ENCODE results near the gene NLK. TPM values are rescaled to one million over a fixed set of nuclear protein-coding genes. Genes with fewer than 3 reads are reported as not detected.

The NLK gene
- total RNA-seq, 1 experiment from 2014 or later, result 40.3 TPM

DNA sequence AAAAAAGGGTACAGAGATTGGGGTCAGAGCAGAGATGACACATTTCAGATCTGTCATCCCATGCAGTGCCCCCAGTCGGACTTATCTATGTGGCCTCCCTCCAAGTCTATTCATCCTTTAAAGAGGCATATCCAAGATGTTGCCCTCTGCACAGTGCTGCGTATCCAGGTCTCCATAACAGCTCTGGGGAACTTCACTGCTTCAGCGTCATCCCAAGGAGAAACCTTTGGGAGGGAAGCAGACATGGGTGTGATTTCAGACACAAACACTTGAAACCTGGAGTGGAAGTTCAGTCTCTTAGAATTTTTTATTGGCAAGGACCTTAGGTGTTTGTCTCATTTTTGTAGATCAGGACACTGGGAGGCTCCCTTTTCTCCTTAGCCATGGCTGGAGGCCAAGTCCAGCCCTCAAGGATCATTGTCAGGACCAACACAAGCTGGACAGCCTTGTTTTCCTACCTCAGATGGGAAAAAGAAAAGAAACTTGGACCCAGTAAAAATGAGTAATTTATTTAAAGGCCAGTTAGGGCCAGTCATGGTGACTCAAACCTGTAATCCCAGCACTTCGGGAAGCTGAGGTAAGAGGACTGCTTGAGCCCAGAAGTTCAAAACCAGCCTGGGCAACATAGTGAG lies 23.9 kb upstream of the NLK start (continued):
- TF ChIP-seq, protein P1, sequence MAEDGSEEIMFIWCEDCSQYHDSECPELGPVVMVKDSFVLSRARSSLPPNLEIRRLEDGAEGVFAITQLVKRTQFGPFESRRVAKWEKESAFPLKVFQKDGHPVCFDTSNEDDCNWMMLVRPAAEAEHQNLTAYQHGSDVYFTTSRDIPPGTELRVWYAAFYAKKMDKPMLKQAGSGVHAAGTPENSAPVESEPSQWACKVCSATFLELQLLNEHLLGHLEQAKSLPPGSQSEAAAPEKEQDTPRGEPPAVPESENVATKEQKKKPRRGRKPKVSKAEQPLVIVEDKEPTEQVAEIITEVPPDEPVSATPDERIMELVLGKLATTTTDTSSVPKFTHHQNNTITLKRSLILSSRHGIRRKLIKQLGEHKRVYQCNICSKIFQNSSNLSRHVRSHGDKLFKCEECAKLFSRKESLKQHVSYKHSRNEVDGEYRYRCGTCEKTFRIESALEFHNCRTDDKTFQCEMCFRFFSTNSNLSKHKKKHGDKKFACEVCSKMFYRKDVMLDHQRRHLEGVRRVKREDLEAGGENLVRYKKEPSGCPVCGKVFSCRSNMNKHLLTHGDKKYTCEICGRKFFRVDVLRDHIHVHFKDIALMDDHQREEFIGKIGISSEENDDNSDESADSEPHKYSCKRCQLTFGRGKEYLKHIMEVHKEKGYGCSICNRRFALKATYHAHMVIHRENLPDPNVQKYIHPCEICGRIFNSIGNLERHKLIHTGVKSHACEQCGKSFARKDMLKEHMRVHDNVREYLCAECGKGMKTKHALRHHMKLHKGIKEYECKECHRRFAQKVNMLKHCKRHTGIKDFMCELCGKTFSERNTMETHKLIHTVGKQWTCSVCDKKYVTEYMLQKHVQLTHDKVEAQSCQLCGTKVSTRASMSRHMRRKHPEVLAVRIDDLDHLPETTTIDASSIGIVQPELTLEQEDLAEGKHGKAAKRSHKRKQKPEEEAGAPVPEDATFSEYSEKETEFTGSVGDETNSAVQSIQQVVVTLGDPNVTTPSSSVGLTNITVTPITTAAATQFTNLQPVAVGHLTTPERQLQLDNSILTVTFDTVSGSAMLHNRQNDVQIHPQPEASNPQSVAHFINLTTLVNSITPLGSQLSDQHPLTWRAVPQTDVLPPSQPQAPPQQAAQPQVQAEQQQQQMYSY (CRISPR knock-in tag; IDR thresholded peaks at IDR 0.05), result no peak
- no peak for TF ChIP-seq ZNF396 (CRISPR knock-in tag; IDR thresholded peaks at IDR 0.05; ENCODE audit: borderline replicate concordance)
- TF ChIP-seq, protein P2, sequence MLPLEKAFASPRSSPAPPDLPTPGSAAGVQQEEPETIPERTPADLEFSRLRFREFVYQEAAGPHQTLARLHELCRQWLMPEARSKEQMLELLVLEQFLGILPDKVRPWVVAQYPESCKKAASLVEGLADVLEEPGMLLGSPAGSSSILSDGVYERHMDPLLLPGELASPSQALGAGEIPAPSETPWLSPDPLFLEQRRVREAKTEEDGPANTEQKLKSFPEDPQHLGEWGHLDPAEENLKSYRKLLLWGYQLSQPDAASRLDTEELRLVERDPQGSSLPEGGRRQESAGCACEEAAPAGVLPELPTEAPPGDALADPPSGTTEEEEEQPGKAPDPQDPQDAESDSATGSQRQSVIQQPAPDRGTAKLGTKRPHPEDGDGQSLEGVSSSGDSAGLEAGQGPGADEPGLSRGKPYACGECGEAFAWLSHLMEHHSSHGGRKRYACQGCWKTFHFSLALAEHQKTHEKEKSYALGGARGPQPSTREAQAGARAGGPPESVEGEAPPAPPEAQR (CRISPR knock-in tag; IDR thresholded peaks at IDR 0.05), result no peak
- no peak for TF ChIP-seq SMAD3 (CRISPR knock-in tag; IDR thresholded peaks at IDR 0.05; ENCODE audit: borderline replicate concordance)
- TF ChIP-seq, protein P3, sequence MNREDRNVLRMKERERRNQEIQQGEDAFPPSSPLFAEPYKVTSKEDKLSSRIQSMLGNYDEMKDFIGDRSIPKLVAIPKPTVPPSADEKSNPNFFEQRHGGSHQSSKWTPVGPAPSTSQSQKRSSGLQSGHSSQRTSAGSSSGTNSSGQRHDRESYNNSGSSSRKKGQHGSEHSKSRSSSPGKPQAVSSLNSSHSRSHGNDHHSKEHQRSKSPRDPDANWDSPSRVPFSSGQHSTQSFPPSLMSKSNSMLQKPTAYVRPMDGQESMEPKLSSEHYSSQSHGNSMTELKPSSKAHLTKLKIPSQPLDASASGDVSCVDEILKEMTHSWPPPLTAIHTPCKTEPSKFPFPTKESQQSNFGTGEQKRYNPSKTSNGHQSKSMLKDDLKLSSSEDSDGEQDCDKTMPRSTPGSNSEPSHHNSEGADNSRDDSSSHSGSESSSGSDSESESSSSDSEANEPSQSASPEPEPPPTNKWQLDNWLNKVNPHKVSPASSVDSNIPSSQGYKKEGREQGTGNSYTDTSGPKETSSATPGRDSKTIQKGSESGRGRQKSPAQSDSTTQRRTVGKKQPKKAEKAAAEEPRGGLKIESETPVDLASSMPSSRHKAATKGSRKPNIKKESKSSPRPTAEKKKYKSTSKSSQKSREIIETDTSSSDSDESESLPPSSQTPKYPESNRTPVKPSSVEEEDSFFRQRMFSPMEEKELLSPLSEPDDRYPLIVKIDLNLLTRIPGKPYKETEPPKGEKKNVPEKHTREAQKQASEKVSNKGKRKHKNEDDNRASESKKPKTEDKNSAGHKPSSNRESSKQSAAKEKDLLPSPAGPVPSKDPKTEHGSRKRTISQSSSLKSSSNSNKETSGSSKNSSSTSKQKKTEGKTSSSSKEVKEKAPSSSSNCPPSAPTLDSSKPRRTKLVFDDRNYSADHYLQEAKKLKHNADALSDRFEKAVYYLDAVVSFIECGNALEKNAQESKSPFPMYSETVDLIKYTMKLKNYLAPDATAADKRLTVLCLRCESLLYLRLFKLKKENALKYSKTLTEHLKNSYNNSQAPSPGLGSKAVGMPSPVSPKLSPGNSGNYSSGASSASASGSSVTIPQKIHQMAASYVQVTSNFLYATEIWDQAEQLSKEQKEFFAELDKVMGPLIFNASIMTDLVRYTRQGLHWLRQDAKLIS (CRISPR knock-in tag; IDR thresholded peaks at IDR 0.05; ENCODE audit: borderline replicate concordance), result no peak
- TF ChIP-seq, protein P4, sequence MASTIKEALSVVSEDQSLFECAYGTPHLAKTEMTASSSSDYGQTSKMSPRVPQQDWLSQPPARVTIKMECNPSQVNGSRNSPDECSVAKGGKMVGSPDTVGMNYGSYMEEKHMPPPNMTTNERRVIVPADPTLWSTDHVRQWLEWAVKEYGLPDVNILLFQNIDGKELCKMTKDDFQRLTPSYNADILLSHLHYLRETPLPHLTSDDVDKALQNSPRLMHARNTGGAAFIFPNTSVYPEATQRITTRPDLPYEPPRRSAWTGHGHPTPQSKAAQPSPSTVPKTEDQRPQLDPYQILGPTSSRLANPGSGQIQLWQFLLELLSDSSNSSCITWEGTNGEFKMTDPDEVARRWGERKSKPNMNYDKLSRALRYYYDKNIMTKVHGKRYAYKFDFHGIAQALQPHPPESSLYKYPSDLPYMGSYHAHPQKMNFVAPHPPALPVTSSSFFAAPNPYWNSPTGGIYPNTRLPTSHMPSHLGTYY (CRISPR knock-in tag; IDR thresholded peaks at IDR 0.05), result no peak
- TF ChIP-seq ELF4 (CRISPR knock-in tag; IDR thresholded peaks at IDR 0.05; ENCODE audit: low read depth), result no peak
- no peak for TF ChIP-seq HMGA2 (CRISPR knock-in tag; IDR thresholded peaks at IDR 0.05)
- no peak for TF ChIP-seq MYBL2 (CRISPR knock-in tag; IDR thresholded peaks at IDR 0.05)
- TF ChIP-seq CBFB (CRISPR knock-in tag; IDR thresholded peaks at IDR 0.05; ENCODE audit: low read depth), result no peak

DNA sequence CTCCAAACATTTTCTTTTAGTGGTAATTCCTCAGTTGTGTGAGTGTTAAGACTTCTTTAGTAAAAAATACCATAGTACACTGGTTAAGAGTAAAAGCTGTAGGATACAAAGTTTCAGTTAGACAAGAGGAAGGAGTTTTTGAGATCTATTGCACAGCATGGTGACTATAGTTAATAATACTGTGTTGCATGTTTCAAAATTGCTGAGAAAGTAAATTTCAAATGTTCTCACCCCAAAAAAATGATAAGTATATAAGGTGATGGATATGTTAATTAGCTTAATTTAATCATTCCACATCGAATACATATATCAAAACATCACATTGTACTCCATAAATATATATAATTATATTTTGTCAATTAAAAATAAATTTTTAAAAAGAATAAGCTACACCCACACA lies 22.0 kb upstream of the NLK start:
- Mint-ChIP-seq H3K36me3 (no peaks in the 10 kb centered on the region), H3K27me3 (ENCODE audit: low read depth) (peaks cover 2% of the 10 kb centered on the region; the same call in 1 of the 2 replicates), H3K4me3 (no peak overlapping the region), H3K27ac (no peak overlapping the region), H3K4me1 (no peaks in the 10 kb centered on the region), H3K9me3 (no peaks in the 10 kb centered on the region)
- ChIA-PET POLR2A (no interaction called here), CTCF (no interaction called here)
- no peak for DNase-seq (ENCODE audit: low spot score)
- no peak for ATAC-seq
- TF ChIP-seq PRRX2 (CRISPR knock-in tag; IDR thresholded peaks at IDR 0.05) (no peak), SMAD3 (CRISPR knock-in tag; IDR thresholded peaks at IDR 0.05; ENCODE audit: borderline replicate concordance) (no peak), RELA (CRISPR knock-in tag; IDR thresholded peaks at IDR 0.05; ENCODE audit: borderline replicate concordance) (no peak), SP1 (CRISPR knock-in tag; conservative IDR thresholded peaks at IDR 0.05) (no peak), TCF7 (CRISPR knock-in tag; IDR thresholded peaks at IDR 0.05; ENCODE audit: low read depth) (no peak), ZBTB21 (CRISPR knock-in tag; IDR thresholded peaks at IDR 0.05; ENCODE audit: borderline replicate concordance) (no peak), EMX1 (CRISPR knock-in tag; IDR thresholded peaks at IDR 0.05) (no peak), ELF4 (CRISPR knock-in tag; IDR thresholded peaks at IDR 0.05; ENCODE audit: low read depth) (no peak)
- TF ChIP-seq, protein P5, sequence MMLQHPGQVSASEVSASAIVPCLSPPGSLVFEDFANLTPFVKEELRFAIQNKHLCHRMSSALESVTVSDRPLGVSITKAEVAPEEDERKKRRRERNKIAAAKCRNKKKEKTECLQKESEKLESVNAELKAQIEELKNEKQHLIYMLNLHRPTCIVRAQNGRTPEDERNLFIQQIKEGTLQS (CRISPR knock-in tag; conservative IDR thresholded peaks at IDR 0.05), result no peak
- TF ChIP-seq, protein P6, sequence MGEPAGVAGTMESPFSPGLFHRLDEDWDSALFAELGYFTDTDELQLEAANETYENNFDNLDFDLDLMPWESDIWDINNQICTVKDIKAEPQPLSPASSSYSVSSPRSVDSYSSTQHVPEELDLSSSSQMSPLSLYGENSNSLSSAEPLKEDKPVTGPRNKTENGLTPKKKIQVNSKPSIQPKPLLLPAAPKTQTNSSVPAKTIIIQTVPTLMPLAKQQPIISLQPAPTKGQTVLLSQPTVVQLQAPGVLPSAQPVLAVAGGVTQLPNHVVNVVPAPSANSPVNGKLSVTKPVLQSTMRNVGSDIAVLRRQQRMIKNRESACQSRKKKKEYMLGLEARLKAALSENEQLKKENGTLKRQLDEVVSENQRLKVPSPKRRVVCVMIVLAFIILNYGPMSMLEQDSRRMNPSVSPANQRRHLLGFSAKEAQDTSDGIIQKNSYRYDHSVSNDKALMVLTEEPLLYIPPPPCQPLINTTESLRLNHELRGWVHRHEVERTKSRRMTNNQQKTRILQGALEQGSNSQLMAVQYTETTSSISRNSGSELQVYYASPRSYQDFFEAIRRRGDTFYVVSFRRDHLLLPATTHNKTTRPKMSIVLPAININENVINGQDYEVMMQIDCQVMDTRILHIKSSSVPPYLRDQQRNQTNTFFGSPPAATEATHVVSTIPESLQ (CRISPR knock-in tag; IDR thresholded peaks at IDR 0.05), result no peak
- TF ChIP-seq, protein P7, sequence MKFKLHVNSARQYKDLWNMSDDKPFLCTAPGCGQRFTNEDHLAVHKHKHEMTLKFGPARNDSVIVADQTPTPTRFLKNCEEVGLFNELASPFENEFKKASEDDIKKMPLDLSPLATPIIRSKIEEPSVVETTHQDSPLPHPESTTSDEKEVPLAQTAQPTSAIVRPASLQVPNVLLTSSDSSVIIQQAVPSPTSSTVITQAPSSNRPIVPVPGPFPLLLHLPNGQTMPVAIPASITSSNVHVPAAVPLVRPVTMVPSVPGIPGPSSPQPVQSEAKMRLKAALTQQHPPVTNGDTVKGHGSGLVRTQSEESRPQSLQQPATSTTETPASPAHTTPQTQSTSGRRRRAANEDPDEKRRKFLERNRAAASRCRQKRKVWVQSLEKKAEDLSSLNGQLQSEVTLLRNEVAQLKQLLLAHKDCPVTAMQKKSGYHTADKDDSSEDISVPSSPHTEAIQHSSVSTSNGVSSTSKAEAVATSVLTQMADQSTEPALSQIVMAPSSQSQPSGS (CRISPR knock-in tag; IDR thresholded peaks at IDR 0.05; ENCODE audit: borderline replicate concordance, low read depth), result no peak
- TF ChIP-seq, protein P8, sequence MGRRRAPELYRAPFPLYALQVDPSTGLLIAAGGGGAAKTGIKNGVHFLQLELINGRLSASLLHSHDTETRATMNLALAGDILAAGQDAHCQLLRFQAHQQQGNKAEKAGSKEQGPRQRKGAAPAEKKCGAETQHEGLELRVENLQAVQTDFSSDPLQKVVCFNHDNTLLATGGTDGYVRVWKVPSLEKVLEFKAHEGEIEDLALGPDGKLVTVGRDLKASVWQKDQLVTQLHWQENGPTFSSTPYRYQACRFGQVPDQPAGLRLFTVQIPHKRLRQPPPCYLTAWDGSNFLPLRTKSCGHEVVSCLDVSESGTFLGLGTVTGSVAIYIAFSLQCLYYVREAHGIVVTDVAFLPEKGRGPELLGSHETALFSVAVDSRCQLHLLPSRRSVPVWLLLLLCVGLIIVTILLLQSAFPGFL (CRISPR knock-in tag; IDR thresholded peaks at IDR 0.05; ENCODE audit: borderline replicate concordance), result no peak
